OCI-LY7 (cell line): ENCODE results near the gene CDHR1. TPM values are rescaled to one million over a fixed set of nuclear protein-coding genes. Genes with fewer than 3 reads are reported as not detected.

Experiments used
- BruUV-seq: library from RNA; stranded (reverse); fragments of 400-500 nt; replicated peaks from 2 replicates; lab custom pipeline; 2021; lab: Mats Ljungman, UMichigan
- CTCF ChIA-PET: fragments of 300-600 bp; sonication (Branson Sonifier 250); formaldehyde crosslinking; loops from one replicate; lab custom pipeline; 2022; ENCODE audit warnings: antibody characterized with exemption; ENCODE audit not compliant: unreplicated experiment; lab: Charles Lee
- POLR2A ChIA-PET: fragments of 300-600 bp; sonication (Branson Sonifier 250); formaldehyde crosslinking; loops from one replicate; lab custom pipeline; 2022; ENCODE audit warnings: antibody characterized with exemption; lab: Charles Lee
- DNase-seq: peaks from one replicate; pipeline ENCODE4 v3.0.0-alpha.2; 2015; ENCODE audit warnings: low spot score
- H2AFZ ChIP-seq: fragments of 200-600 bp; sonication (generic), shearing (Covaris generic); 2 replicates; pipeline ENCODE4 v1.6.1; 2014; ENCODE audit warnings: mild to moderate bottlenecking, antibody characterized with exemption, low read length, moderate library complexity
- H3K27ac ChIP-seq: fragments of 200-600 bp; sonication (generic); 2 replicates; pipeline ENCODE4 v1.5.1; 2014; ENCODE audit warnings: mixed run types, low read depth, mild to moderate bottlenecking, moderate library complexity, low read length, inconsistent platforms; ENCODE audit not compliant: poor library complexity, severe bottlenecking
- H3K36me3 ChIP-seq: fragments of 200-600 bp; sonication (generic); 2 replicates; pipeline ENCODE4 v1.6.1; 2014; ENCODE audit warnings: mild to moderate bottlenecking, antibody characterized with exemption, low read length, moderate library complexity, mixed read lengths; ENCODE audit not compliant: insufficient read depth
- H3K4me1 ChIP-seq: fragments of 200-600 bp; sonication (generic); 2 replicates; pipeline ENCODE4 v1.5.1; 2014; ENCODE audit warnings: mild to moderate bottlenecking, low read length; ENCODE audit not compliant: insufficient read depth, poor library complexity, severe bottlenecking
- H3K4me2 ChIP-seq: fragments of 200-600 bp; sonication (generic); 2 replicates; pipeline ENCODE4 v1.6.1; 2014; ENCODE audit warnings: mild to moderate bottlenecking, low read length
- H3K4me3 ChIP-seq: fragments of 200-600 bp; sonication (generic); 2 replicates; pipeline ENCODE4 v1.5.1; 2014; ENCODE audit warnings: mild to moderate bottlenecking, low read depth, low read length; ENCODE audit not compliant: poor library complexity, severe bottlenecking
- H3K79me2 ChIP-seq: fragments of 200-600 bp; sonication (generic); 2 replicates; pipeline ENCODE4 v1.6.1; 2016; ENCODE audit warnings: low read depth, mild to moderate bottlenecking, low read length, moderate library complexity, mixed read lengths; ENCODE audit not compliant: insufficient read depth
- H3K9me2 ChIP-seq: fragments of 200-600 bp; sonication (generic); 2 replicates; pipeline ENCODE4 v1.6.1; 2016; ENCODE audit warnings: mild to moderate bottlenecking, low read length, mixed read lengths; ENCODE audit not compliant: insufficient read depth
- H3K9me3 ChIP-seq: fragments of 200-600 bp; sonication (generic); 2 replicates; pipeline ENCODE4 v1.6.1; 2014; ENCODE audit warnings: mild to moderate bottlenecking, mixed run types, low read length, mixed read lengths
- H4K20me1 ChIP-seq: fragments of 200-600 bp; sonication (generic); 2 replicates; pipeline ENCODE4 v1.6.1; 2014; ENCODE audit warnings: mild to moderate bottlenecking, antibody characterized with exemption, low read length, moderate library complexity, mixed read lengths; ENCODE audit not compliant: insufficient read depth
- EZH2phosphoT487 ChIP-seq: fragments of 200-600 bp; sonication (generic); IDR thresholded peaks from 2 replicates; pipeline ENCODE4 v1.6.1; 2018; ENCODE audit warnings: low read depth, borderline replicate concordance, mild to moderate bottlenecking, mixed run types, antibody characterized with exemption, low read length, moderate library complexity, mixed read lengths
- intact Hi-C: fragments of 100-400 bp; cut with micrococcal nuclease; formaldehyde crosslinking; loops from one replicate; pipeline ENCODE4 v1.10.0; 2022; ENCODE audit not compliant: unreplicated experiment
- total RNA-seq, 2 experiments: library from RNA; depleted of rRNA in 1 of 2; stranded (reverse); fragments of >200 nt in 1 of 2; shearing (Covaris generic) in 1 of 2; gene quantifications; 2 replicates each; pipeline ENCODE4 v1.2.3, GENCODE V29; 2014 to 2022
- TF ChIP-seq, protein P1 (sequence below): fragments of 200-600 bp; sonication (generic); conservative IDR thresholded peaks from 2 replicates; pipeline ENCODE4 v1.5.1; 2014; ENCODE audit warnings: mild to moderate bottlenecking, antibody characterized with exemption, low read length, moderate library complexity, mixed read lengths

Gene CDHR1
- total RNA-seq, 2 experiments from 2014 or later: not detected

DNA sequence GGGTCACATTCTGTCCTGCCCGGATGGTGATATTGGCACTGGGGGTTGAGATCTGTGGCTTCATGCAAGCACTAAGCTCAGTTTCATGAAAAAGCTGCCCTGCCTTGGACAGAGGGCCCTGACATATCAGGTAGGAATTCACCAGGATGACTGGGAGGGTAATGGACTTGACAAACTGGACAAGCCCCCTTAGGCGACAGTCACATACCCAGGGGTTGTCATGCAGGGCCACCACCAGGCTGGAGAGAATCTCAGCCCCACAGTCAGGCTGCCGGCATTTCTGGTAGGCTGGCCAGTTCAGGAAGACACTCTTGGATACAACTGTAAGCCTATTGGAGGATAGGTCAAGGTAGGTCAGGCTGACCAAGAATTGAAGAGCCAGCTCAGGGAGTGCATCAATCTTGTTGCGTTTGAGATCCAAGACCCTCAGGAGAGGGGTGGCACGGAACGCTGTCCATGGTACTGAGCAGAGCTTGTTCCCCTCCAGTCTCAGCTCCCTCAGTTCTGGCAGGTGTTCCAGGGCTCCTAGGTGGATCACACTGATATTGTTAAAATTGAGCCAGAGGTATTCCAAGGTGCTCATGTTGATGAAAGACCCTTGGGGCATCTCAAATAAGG lies 30.2 kb downstream of the CDHR1 start:
- intact Hi-C loops: no loop called here
- H3K9me2 ChIP-seq: no peaks in the 10 kb centered on the region
- no peaks in the 10 kb centered on the region for H4K20me1 ChIP-seq
- DNase-seq: peak; percentile 7
- no peak overlapping the region for H3K4me3 ChIP-seq
- H3K4me2 ChIP-seq: no peak overlapping the region
- ChIA-PET CTCF (no interaction called here), POLR2A (no interaction called here)
- no peaks in the 10 kb centered on the region for H3K79me2 ChIP-seq
- H3K27ac ChIP-seq: no peak overlapping the region
- no peaks in the 10 kb centered on the region for H3K4me1 ChIP-seq
- H3K36me3 ChIP-seq: no peaks in the 10 kb centered on the region
- no peak overlapping the region for H2AFZ ChIP-seq
- TF ChIP-seq, protein P1, sequence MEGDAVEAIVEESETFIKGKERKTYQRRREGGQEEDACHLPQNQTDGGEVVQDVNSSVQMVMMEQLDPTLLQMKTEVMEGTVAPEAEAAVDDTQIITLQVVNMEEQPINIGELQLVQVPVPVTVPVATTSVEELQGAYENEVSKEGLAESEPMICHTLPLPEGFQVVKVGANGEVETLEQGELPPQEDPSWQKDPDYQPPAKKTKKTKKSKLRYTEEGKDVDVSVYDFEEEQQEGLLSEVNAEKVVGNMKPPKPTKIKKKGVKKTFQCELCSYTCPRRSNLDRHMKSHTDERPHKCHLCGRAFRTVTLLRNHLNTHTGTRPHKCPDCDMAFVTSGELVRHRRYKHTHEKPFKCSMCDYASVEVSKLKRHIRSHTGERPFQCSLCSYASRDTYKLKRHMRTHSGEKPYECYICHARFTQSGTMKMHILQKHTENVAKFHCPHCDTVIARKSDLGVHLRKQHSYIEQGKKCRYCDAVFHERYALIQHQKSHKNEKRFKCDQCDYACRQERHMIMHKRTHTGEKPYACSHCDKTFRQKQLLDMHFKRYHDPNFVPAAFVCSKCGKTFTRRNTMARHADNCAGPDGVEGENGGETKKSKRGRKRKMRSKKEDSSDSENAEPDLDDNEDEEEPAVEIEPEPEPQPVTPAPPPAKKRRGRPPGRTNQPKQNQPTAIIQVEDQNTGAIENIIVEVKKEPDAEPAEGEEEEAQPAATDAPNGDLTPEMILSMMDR: no peak
- H3K9me3 ChIP-seq: no peaks in the 10 kb centered on the region
- no TSS peak for BruUV-seq

DNA sequence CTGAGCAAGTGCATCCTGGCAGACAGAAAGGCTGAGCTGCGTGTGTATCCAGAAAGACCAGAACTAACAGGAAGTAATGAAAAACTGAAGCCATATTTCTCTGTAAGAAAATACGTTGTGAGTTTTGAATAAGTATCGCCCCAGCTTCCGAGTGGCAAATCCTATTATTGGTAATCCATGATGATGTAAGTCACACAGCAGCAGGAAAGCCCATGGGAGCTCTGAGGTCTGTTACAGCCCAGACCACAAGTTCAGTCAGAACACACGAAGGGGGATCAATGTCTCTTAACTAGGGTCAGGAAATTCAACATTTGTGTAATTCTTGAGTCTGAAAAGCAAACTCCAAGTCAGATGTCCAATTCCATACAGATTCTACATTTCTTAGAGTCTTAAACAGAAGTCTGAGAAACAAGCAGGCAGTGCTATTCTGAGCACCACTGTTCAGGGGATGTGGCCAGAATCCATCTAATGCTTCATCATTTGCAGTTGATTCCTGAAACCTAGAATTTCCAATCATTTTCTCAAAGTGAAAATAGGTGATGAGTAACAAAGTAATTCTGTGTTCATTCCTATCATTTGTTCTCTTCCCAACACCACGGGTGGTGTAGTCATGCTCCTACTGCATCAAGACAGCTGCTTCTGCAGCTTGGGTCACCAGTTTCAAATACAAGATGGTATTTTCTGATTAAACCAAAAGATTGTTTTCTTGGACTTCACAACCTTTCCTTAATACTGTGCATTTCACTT lies 31.3 kb downstream of the CDHR1 start, which contains the start of gene LRIT2:
Gene LRIT2, minus strand, starts transcription at position 118 of the 747 bp plus-strand sequence. Its CDS starts 24 bp downstream, at position 94.
- Histone ChIP-seq H3K4me2 (no peak within 1 kb of the TSS), H3K9me2 (no peaks in the 10 kb centered on the region), H3K36me3 (no peaks in the 10 kb centered on the region), H3K4me3 (no peak within 1 kb of the TSS), H3K4me1 (no peaks in the 10 kb centered on the region), H4K20me1 (no peaks in the 10 kb centered on the region), H3K27ac (no peak within 1 kb of the TSS), H2AFZ (no peak within 1 kb of the TSS), H3K79me2 (no peaks in the 10 kb centered on the region), H3K9me3 (no peaks in the 10 kb centered on the region)
- ChIA-PET POLR2A (no interaction called here), CTCF (interaction anchor here (0.6 kb wide), 1 partner anchor 10 kb away, joined by 3 read pairs; no protein-coding TSS in a partner anchor)
- DNase-seq: no peak
- intact Hi-C loops: no loop called here
- BruUV-seq: no TSS peak
- TF ChIP-seq EZH2phosphoT487: no peak
- TF ChIP-seq, protein P1: no peak

DNA sequence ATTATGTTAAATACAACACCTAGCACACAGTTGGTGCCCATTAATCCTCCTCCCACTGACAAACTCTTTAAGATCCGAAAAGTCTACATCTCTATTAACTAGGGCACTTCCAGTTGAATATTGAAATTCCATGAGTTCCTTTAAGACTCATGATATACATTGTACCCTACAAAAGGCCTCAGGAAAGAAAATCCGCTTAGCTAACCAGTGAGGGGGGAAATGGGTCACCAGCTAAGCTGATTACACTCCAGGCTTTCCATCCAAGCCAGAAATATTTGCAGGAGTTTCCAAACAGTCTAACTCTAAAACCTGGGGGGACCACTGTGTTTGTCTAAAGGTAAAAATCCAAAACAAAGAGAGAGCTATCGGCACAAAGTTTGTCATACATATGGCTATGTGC lies 32.3 kb downstream of the CDHR1 start:
- ChIA-PET POLR2A (no interaction called here), CTCF (interaction anchor here (0.6 kb wide), 1 partner anchor 338 kb away, joined by 3 read pairs; no protein-coding TSS in a partner anchor)
- Histone ChIP-seq H3K4me2 (no peak overlapping the region), H3K27ac (no peak overlapping the region), H3K79me2 (no peaks in the 10 kb centered on the region), H3K4me1 (no peaks in the 10 kb centered on the region), H3K36me3 (no peaks in the 10 kb centered on the region), H4K20me1 (no peaks in the 10 kb centered on the region), H3K9me3 (no peaks in the 10 kb centered on the region), H3K9me2 (no peaks in the 10 kb centered on the region), H2AFZ (no peak overlapping the region), H3K4me3 (no peak overlapping the region)
- TF ChIP-seq EZH2phosphoT487: no peak
- TF ChIP-seq, protein P1: no peak
- DNase-seq: no peak
- BruUV-seq: no TSS peak
- intact Hi-C loops: no loop called here
